ENCODE results near the gene HOXD3.

The HOXD3 gene

DNA sequence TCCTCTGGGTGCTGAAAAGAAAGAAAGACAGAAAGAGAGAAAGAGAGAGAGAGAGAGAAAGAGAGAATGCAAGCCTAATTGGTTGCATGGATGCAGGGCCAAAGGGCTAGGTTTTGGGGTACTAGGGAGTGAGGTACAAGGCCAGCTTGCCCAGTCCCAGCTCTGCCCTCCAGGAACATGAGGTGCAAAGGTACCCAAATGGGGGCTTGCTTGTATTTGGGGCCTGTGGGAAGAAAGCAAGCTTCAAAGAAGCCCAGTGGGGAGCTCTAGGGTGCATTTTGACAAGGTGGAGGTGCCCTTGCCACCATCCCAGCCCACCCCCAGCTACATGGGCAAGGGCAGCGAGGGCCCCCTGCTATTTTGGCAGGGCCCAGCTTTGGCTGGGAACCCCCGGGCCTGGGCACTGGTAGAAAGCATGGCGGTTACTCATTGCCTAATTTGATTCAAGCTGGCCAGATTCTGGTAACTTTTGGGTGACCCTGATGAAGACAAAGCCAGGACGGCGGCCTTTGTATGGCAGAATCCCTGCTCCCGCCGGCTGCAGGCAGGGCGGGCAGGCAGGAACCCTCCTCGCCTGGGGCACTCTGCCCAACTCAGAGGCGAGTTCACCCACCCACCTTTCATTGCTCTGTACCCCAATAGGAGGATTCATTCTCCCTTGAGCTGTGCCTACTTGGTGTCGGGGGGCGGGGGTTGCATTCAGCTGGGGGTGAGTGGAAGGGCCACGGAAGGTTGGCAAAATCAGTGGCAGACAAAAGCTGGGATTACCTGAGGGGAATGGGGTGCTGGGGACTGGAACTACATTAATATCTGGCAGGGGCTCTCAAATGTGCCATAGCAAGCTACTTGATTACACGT lies 6.3 kb upstream of the HOXD3 start:
- H3K27me3 ChIP-seq (ENCODE audit: control insufficient read depth, insufficient read depth, low read length), result peaks cover 7% of the 10 kb centered on the region
- peaks cover 3% of the 10 kb centered on the region for H3K36me3 ChIP-seq (ENCODE audit: control insufficient read depth, insufficient read depth, low read length)
- no peak overlapping the region for H3K9ac ChIP-seq (ENCODE audit: low read length)
- H3K4me1 ChIP-seq (ENCODE audit: control insufficient read depth, insufficient read depth, low read length), result no peaks in the 10 kb centered on the region
- H3K4me3 ChIP-seq (ENCODE audit: low read length), result no peak overlapping the region
- no peak overlapping the region for H3K27ac ChIP-seq (ENCODE audit: low read depth, low read length)

DNA sequence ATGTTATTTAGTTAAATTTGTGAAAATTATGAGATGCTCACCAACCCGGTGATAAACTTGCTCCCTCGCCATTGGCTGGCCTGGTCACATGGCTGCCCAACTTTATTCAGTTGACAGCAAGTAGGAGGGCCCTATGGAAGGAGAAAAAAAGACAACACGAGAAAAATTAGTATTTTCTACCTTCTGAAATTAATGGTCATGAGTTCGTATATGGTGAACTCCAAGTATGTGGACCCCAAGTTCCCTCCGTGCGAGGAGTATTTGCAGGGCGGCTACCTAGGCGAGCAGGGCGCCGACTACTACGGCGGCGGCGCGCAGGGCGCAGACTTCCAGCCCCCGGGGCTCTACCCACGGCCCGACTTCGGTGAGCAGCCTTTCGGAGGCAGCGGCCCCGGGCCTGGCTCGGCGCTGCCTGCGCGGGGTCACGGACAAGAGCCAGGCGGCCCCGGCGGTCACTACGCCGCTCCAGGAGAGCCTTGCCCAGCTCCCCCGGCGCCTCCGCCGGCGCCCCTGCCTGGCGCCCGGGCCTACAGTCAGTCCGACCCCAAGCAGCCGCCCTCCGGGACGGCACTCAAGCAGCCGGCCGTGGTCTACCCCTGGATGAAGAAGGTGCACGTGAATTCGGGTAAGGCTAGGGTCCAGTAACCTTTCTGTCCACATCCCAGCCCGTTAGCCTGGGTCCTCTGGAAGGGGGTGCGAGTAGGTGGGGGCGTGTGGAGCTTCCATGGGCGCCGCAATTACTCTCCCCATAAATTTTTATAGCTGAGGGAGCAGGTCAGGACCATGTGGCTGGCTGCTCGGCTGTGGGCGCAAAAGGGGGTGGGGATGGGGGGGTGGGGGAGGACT lies 5.4 kb upstream of the HOXD3 start, which contains the start of gene HOXD4:
HOXD4 (plus strand) TSS at position 109 of the 846 bp plus-strand sequence; CDS start at position 193, 84 bp downstream.
- H3K36me3 ChIP-seq (ENCODE audit: control insufficient read depth, insufficient read depth, low read length), result peaks cover 3% of the 10 kb centered on the region
- no peak within 1 kb of the TSS for H3K4me3 ChIP-seq (ENCODE audit: low read length)
- H3K9ac ChIP-seq (ENCODE audit: low read length), result no peak within 1 kb of the TSS
- H3K27me3 ChIP-seq (ENCODE audit: control insufficient read depth, insufficient read depth, low read length), result peaks cover 7% of the 10 kb centered on the region
- no peaks in the 10 kb centered on the region for H3K4me1 ChIP-seq (ENCODE audit: control insufficient read depth, insufficient read depth, low read length)
- H3K27ac ChIP-seq (ENCODE audit: low read depth, low read length), result no peak within 1 kb of the TSS

DNA sequence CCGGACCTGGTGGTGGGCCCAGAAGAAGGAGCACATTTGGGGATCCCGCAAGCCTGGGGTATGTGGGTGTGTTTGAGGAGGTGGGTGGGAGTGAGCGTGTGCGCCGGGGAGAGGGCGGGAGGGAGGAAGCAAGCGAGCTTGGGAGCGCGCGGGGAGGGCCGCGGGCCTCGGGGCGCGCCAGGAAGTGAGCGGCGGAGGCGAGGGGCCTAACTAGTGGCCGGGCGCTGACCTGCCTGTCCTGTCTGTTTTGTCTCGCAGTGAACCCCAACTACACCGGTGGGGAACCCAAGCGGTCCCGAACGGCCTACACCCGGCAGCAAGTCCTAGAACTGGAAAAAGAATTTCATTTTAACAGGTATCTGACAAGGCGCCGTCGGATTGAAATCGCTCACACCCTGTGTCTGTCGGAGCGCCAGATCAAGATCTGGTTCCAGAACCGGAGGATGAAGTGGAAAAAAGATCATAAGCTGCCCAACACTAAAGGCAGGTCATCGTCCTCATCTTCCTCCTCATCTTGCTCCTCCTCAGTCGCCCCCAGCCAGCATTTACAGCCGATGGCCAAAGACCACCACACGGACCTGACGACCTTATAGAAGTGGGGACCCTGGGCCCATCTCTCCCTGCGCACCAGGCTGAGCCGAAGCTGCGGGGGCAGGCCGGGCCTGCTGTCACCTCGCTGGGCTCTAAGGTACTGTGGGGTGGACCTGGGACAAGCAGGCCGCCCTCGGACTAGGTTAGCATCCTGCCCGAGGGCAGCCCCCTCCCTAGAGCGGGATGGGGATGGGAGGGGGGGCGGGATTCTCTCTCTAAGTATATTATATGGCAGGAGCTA lies 4.5 kb upstream of the HOXD3 start:
- Histone ChIP-seq H3K36me3 (ENCODE audit: control insufficient read depth, insufficient read depth, low read length) (peaks cover 3% of the 10 kb centered on the region), H3K27me3 (ENCODE audit: control insufficient read depth, insufficient read depth, low read length) (peaks cover 7% of the 10 kb centered on the region), H3K4me3 (ENCODE audit: low read length) (no peak overlapping the region), H3K9ac (ENCODE audit: low read length) (no peak overlapping the region), H3K27ac (ENCODE audit: low read depth, low read length) (no peak overlapping the region), H3K4me1 (ENCODE audit: control insufficient read depth, insufficient read depth, low read length) (no peaks in the 10 kb centered on the region)

DNA sequence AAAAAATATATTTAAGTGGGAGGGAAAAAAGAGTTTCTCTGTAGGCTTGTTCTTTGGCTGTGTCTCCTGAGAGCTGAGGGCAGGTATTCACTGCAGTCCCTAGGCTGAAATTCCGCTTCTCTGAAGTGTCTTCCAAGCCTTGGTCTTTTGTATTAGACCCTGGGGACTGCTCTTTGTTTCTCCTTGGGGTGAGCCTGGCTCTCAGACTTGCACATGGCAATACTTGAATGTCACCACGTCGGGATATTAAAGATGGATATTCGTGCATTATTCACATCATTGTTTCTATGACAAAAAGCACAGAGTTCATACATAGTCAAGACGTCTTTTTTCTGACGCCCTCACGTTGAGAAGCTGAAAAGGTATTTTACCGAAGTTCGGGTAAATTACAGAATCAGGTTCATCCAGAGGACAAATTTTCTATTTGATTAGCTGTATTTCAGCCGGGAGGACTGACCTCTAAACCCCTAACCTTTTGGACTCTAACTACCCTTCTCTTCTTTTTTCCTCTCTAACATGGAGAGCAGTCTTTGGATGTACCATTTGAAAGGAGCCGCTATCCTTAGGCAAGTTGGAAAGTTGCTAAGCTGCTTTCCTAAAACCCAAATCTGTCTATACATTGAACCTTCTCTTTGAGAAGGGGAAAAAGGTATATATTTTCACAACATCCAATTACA lies 2.4 kb upstream of the HOXD3 start:
- Histone ChIP-seq H3K27ac (ENCODE audit: low read depth, low read length) (no peak overlapping the region), H3K4me1 (ENCODE audit: control insufficient read depth, insufficient read depth, low read length) (no peaks in the 10 kb centered on the region), H3K4me3 (ENCODE audit: low read length) (no peak overlapping the region), H3K27me3 (ENCODE audit: control insufficient read depth, insufficient read depth, low read length) (peaks cover 20% of the 10 kb centered on the region), H3K36me3 (ENCODE audit: control insufficient read depth, insufficient read depth, low read length) (peaks cover 3% of the 10 kb centered on the region), H3K9ac (ENCODE audit: low read length) (no peak overlapping the region)

DNA sequence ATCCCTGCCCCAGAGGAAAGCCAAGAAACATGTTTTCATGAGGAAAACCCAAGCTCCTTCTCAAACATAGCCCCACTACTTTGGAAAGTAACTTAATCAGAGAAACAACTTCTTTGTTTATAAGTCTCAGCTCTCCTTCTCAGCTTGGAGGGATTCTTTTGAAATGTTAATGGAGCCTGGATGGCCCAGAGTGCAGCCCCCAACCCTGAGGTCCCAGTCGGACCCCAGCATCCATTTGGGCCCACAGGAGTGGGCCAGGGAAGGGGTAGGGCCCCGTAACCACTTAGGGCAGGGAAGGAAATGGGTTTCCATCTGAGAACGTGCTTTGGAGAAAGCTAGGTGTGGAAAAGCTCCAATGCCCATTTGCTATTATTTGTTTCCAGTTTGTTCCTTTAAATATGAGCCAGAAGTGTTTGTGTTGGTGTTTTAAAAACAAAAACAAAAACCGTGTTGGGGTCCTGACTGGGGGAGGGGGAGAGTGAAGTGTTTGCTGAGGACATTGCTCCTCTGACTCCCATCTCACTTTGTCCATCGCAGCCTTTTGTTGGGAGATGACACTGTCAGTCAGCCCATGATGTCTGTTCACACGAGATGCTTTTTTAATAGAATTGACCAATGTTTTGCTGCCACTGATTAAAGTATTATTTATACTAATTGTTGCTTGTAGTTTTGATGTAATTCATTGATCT lies 1.6 kb upstream of the HOXD3 start:
- no peak overlapping the region for H3K9ac ChIP-seq (ENCODE audit: low read length)
- peaks cover 3% of the 10 kb centered on the region for H3K36me3 ChIP-seq (ENCODE audit: control insufficient read depth, insufficient read depth, low read length)
- H3K4me3 ChIP-seq (ENCODE audit: low read length), result no peak overlapping the region
- no peaks in the 10 kb centered on the region for H3K4me1 ChIP-seq (ENCODE audit: control insufficient read depth, insufficient read depth, low read length)
- peaks cover 27% of the 10 kb centered on the region for H3K27me3 ChIP-seq (ENCODE audit: control insufficient read depth, insufficient read depth, low read length)
- no peak overlapping the region for H3K27ac ChIP-seq (ENCODE audit: low read depth, low read length)

DNA sequence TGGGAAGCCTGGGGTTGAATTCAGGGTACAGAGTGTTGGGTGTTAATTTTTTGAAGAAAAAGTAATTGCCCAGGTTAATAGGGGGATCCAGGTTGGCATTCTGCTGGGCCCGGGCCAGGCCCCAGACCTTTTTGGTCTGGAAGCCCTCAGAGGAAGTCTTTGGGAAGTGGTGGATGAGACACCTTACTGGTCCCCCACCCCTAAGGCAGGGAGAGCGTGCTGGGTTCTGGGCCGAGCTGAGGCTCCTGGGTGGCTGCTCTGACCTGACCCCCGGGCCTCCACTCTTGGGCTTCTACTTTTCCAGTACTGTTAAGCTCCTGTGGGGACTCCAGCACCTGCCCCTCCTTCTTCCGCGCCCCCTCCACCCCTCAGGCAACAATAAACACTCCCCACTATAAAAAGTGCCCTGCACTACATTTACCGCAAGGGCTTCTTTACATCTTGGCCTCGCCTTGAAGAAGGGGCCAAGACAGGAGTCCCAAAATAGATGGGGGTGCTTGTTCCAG lies 753 bp upstream of the HOXD3 start:
- no peak overlapping the region for H3K9ac ChIP-seq (ENCODE audit: low read length)
- no peak overlapping the region for H3K4me3 ChIP-seq (ENCODE audit: low read length)
- peaks cover 3% of the 10 kb centered on the region for H3K36me3 ChIP-seq (ENCODE audit: control insufficient read depth, insufficient read depth, low read length)
- no peak overlapping the region for H3K27ac ChIP-seq (ENCODE audit: low read depth, low read length)
- no peaks in the 10 kb centered on the region for H3K4me1 ChIP-seq (ENCODE audit: control insufficient read depth, insufficient read depth, low read length)
- H3K27me3 ChIP-seq (ENCODE audit: control insufficient read depth, insufficient read depth, low read length), result peaks cover 31% of the 10 kb centered on the region

DNA sequence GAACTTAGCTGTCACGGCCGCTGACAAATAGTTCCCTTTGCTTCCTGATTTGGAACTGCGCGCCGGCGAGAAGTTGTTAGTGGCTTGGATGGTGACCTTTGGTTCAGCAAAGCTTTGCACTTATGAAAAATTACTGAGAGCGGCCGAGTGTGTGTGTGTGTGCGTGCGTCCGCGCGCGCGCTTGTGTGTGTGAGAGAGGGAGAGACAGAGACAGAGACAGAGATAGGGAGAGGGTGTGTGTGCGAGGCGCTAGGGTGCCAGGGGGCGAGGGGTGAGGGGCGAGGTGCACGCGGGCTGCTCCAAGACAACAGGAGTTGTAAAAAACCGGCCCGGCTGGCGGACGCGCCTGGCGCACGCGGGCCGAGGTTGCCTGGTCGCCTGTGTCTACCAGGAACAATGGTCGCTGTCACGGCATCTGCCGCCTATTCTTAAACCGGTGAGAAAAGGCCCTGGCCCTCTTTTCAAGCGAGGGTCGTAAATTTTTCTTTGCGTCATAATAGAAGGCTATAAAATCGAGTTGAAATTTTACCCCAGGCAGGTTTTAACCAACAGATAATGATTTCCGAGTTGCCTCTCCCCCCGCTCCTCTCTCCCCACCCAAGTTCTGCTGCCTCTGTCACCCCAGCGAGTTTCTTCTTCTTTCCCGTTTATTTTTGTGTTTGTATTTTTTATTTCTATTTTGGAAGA lies 535 bp downstream of the HOXD3 start:
- Histone ChIP-seq H3K4me1 (ENCODE audit: control insufficient read depth, insufficient read depth, low read length) (no peaks in the 10 kb centered on the region), H3K4me3 (ENCODE audit: low read length) (peak overlapping the region; percentile 44), H3K9ac (ENCODE audit: low read length) (no peak overlapping the region), H3K27me3 (ENCODE audit: control insufficient read depth, insufficient read depth, low read length) (peaks cover 37% of the 10 kb centered on the region), H3K36me3 (ENCODE audit: control insufficient read depth, insufficient read depth, low read length) (peaks cover 3% of the 10 kb centered on the region), H3K27ac (ENCODE audit: low read depth, low read length) (no peak overlapping the region)

DNA sequence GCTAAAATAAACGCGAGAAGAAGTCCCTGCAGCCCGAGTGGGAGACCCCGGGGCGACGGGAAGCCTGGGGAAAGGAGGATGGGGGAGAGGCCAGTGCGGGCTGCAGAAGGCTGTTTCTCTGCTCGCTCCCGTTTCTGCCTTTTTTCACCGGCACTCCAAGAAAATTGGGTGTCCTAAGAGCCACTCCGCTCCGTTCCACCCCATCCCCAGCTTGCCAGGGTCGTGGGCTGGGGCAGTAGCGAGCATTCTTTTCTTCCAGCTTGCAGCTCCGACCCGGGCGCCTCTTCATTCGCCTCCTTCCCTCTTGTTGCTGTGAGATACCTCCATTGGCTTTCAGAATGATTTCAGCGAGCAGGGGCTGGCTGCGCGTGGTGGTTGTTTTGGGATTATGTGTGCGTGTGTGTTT lies 1.1 kb downstream of the HOXD3 start:
- H3K9ac ChIP-seq (ENCODE audit: low read length), result no peak overlapping the region
- H3K27ac ChIP-seq (ENCODE audit: low read depth, low read length), result no peak overlapping the region
- H3K27me3 ChIP-seq (ENCODE audit: control insufficient read depth, insufficient read depth, low read length), result peaks cover 38% of the 10 kb centered on the region
- no peaks in the 10 kb centered on the region for H3K4me1 ChIP-seq (ENCODE audit: control insufficient read depth, insufficient read depth, low read length)
- H3K4me3 ChIP-seq (ENCODE audit: low read length), result peak overlapping the region; percentile 44
- no peaks in the 10 kb centered on the region for H3K36me3 ChIP-seq (ENCODE audit: control insufficient read depth, insufficient read depth, low read length)

DNA sequence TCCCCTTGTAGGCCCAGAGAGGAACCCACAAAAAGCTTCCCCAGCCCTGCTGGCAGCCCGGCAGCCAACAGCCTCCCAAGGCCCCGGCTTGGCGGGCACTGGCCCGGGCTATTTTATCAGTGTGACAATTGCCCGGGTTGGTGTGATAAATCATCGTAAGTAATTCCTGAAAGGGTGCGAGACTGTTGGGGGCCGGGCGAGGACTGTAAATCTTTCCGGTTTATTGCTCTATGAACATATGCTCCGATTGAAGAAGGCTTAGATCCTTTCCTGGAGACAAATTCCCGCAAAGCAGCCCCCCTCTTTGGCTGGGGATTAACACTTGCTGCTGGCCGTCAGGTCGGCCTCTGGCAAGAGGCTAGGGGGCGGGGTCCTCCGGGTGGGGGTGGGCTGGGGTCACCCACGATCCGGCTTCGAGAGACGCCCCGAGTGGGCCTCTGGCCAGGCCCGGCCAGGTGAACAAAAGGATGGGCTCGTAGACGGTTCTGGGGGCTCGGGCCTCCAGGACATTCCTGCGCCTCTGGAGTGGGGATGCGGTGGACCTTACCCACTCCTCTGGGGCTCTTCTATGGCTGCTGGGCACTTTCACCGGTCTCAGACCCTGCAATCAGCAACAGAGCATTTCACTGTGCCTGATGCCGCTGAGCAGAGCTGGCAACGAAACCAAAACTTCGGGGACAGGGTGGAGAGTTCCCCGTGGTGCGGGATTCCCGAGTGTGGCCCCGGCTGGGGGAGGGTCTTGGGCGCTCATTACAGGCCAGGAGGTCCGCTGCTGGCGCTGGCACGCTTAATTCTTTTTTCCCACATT lies 2.0 kb downstream of the HOXD3 start:
- peaks cover 38% of the 10 kb centered on the region for H3K27me3 ChIP-seq (ENCODE audit: control insufficient read depth, insufficient read depth, low read length)
- no peaks in the 10 kb centered on the region for H3K4me1 ChIP-seq (ENCODE audit: control insufficient read depth, insufficient read depth, low read length)
- no peak overlapping the region for H3K9ac ChIP-seq (ENCODE audit: low read length)
- H3K36me3 ChIP-seq (ENCODE audit: control insufficient read depth, insufficient read depth, low read length), result no peaks in the 10 kb centered on the region
- no peak overlapping the region for H3K4me3 ChIP-seq (ENCODE audit: low read length)
- H3K27ac ChIP-seq (ENCODE audit: low read depth, low read length), result no peak overlapping the region

DNA sequence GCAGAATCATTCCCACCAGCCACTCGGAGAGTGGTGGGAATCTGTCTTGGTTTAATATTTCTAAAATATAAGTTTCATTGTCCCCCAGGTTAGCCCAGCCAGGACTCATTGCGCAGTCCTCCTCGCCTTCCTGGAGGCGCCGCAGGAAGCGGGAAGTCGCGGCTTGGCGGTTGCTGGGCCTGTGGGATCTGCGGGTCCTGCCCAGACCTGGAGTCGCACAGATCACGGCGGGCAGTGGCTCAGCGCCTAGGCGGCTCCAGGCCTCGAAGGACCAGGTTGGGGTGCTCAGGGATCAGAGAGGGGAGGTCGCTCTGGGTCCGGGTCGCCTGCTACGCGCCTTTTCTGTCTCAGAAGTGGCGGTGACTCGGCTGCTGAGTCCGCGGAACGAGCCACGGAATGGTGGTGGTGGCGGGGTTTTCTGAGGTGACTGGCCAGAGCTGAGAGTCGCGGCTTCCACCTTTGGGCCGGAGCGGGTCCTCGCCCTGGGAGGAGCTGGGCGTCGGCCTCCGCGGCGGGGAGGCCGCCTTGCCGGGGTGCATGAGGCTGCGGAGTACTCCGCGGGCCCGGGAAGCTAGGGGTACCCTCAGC lies 2.6 kb downstream of the HOXD3 start:
- Histone ChIP-seq H3K36me3 (ENCODE audit: control insufficient read depth, insufficient read depth, low read length) (no peaks in the 10 kb centered on the region), H3K4me3 (ENCODE audit: low read length) (no peak overlapping the region), H3K9ac (ENCODE audit: low read length) (no peak overlapping the region), H3K4me1 (ENCODE audit: control insufficient read depth, insufficient read depth, low read length) (no peaks in the 10 kb centered on the region), H3K27ac (ENCODE audit: low read depth, low read length) (no peak overlapping the region), H3K27me3 (ENCODE audit: control insufficient read depth, insufficient read depth, low read length) (peaks cover 40% of the 10 kb centered on the region)

Measured in rectal smooth muscle tissue (tissue), 1 donor.